CD1c-positive myeloid dendritic cell (primary cell): ENCODE measurements around the gene FGB.
"Not testable (repeated sequence)": the region's sequence is repeated elsewhere in the genome, so short reads cannot be mapped to it uniquely, and the experiment has no call there.

Experiments used
- DNase-seq: peaks from one replicate; pipeline ENCODE4 v3.0.0-alpha.2; 2016; ENCODE audit errors: extremely low spot score

Gene FGB

DNA sequence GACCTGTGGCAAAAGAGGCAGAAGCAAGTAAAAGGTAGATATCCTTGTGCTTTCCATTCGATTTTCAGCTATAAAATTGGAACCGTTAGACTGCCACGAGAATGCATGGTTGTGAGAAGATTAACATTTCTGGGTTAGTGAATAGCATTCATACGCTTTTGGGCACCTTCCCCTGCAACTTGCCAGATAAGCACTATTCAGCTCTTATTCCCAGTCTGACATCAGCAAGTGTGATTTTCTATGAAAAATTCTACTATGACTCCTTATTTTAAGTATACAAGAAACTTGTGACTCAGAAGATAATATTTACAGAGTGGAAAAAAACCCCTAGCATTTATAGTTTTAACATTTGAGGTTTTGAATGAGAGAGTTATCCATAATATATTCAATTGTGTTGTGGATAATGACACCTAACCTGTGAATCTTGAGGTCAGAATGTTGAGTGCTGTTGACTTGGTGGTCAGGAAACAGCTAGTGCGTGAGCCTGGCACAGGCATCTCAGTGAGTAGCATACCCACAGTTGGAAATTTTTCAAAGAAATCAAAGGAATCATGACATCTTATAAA lies 3.9 kb downstream of the FGB start:
- DNase-seq, result no peak

GRCh38 chr4:154569028-154569427 lies 6.2 kb downstream of the FGB start:
- DNase-seq, result no peak

GRCh38 chr4:154569584-154569983 lies 6.8 kb downstream of the FGB start:
- no peak for DNase-seq

GRCh38 chr4:154573190-154573870 lies 10.5 kb downstream of the FGB start:
- no peak for DNase-seq

DNA sequence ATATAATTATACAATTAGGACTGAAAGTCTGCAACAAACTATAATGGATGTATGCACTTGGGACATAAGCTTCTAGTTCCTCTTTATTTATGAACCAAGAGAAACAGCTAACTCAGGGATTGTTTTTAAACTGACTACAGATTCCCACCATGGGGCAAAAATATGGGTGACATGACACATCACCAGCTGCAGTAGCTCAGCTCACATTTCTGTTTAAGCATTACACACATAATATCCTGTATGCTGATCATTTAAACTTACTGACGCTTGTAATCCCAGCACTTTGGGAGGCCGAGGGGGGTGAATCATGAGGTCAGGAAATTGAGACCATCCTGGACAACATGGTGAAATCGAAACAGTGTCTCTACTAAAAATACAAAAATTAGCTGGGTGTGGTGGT lies 11.5 kb downstream of the FGB start:
- no peak for DNase-seq

DNA sequence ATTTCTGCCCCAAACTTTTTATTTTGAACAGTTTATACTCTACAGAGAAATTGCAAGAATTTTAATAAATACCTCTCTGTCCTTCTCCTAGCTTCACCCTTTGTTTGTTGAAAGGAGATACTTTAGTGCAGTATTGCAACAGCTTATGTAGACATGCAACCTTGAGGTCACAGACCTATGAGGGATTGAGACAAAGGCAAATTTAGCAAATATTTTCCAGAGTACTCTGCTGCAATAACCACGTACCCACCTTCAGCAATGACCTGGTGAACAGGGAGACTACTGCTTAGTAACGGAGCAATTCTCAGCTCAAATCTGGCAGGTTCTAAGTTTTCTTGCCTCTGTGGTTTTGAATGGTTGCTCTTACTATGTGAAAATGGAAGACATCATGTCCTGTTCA lies 14.5 kb downstream of the FGB start:
- no peak for DNase-seq

GRCh38 chr4:154578919-154579318 lies 16.1 kb downstream of the FGB start:
- DNase-seq, result no peak

GRCh38 chr4:154579927-154580326 lies 17.1 kb downstream of the FGB start:
- no peak for DNase-seq

GRCh38 chr4:154582723-154583122 lies 19.9 kb downstream of the FGB start:
- no peak for DNase-seq

GRCh38 chr4:154583230-154583629 lies 20.4 kb downstream of the FGB start:
- no peak for DNase-seq

DNA sequence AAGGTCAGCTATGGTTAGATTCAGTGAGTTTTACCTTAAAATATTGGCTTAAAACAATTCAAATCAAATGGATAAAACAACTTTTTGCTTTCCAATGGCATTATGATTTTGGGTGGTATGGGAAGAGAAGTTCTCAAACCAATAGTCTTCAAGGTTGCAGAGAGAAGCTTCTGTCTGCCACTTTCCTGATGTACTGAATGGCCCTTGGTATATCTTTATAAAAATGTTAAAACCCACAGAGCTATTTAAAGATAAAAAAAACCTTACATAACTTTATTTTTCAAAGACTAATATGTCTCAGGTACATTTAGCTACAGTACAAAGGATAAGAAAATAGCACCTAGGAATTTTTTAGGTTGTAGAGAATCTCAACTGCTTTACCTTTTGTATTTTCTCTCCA lies 20.9 kb downstream of the FGB start:
- no peak for DNase-seq

DNA sequence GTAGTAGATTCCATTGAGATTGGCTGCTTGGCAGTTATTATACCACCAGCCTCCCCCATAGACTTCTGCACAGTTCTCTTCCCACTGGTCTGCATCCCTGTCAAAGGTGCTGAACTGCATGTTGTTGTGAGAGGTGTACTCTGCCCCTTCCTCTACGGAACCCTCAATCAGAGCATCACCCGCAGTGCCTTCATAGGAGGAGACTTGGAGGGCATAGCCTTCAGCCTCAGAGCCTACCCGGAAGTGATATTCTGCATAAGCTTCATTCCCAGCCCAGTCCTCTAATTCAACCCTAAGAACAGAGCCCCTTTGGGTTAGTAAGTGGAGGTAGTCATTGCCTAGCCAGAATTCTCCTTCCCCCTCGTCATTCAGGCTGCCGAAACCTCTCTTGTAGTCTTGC lies 21.4 kb downstream of the FGB start:
- no peak for DNase-seq

DNA sequence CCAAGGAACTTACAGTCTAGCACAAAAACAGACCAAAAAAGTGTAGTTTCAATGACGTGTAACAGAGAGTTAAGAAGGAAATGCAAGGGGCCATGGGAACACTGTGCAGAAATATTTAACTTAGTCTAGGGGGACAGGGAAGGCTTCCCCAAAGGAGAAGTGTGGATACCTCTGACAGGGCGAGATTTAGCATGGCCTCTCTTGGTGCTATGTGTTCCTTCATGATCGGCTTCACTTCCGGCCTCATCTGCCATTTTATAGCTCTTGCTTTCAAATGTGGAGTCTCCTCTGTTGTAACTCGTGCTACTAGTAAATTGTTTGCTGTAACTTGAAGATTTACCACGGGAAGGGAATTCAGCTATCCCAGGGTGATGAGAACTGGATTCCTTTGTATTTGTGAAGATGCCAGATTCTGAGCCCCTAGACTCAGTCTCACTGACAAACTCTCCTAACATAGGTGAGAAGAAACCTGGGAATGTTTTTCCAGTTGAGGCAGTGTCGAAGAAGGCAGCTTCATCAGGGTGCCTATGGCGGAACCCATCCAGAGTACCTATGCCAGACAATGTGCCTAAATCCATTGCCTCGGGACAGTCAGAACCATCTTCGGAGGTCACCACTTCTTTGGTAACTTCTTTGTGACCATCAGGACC lies 22.7 kb downstream of the FGB start:
- no peak for DNase-seq

- no peak for DNase-seq
Measured at GRCh38 chr4:154586296-154587033, 23.7 kb downstream of the FGB start.

DNA sequence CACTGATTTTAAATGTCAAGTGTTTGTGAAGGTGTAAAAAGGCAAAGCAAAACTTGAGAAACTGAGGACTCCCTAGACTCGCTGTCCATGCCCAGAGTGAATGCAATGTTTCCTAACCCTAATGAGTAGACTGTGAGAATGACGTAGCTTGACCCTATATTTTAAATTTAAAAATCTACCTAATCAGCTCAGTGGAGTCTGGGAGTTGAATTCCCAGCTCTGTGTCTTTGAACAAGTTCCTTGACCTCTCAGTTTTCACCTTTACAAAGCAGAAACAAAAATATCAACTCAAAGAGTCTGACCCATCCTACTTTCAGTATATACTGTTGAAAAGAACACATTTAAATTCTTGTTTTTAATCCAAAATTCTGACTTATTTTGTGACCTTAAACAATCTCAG lies 25.4 kb downstream of the FGB start:
- DNase-seq, result no peak

GRCh38 chr4:154589296-154590197 lies 26.7 kb downstream of the FGB start:
- DNase-seq, result no peak

DNA sequence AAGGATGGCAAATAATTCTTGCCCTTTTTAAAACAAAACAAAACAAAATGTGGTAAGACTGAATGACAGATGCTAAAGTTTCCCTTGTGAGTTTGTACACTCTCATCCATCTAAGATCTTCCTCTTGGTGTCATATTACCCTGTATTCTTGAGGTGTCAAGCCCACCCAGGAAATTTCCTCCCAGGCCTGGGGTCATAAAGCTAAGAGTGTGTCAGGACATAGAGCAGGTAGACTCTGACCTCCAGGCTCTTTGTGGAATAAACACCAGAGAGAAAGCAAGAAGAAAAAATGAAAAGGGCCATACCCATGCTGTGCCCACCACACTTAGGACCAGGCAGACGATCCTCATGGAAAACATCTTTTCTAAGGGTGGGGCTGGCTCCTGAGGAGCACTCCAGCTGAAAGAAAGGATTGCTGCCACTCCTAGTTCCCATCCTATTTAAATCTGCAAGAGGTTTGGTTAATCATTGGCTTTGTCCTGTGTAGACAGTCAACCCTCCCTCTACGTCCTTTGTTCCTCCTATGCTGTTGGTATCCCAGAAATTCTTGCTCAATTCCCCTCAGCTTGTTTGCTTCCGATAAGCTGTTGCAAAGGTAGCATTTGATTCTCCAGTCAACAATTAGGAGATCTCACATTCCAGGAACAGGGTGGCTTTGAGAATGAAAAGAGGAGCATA lies 27.7 kb downstream of the FGB start, which contains the start of gene FGA:
TSS of gene FGA (minus strand) at position 414 of the 678 bp plus-strand sequence. CDS start at position 359, 55 bp downstream.
- DNase-seq, result no peak

DNA sequence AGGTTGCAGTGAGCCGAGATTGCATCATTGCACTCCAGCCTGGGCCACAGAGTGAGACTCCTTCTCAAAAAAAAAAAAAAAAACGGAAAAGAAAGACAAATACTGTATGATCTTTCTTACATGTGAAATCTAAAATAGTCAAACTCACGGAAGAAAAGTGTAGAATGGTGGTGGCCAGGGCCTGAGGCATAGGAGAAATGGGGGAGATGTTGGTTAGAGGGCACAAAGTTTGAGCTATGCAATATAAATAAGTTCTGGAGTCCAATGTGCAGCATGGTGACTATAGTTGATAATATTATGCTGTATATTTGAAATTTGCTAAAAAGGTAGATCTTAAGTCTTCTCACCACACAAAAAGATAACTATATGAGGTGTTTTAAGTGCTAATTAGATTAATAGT lies 29.1 kb downstream of the FGB start:
- DNase-seq, result no peak

GRCh38 chr4:154593868-154594267 lies 31.1 kb downstream of the FGB start:
- no peak for DNase-seq

DNA sequence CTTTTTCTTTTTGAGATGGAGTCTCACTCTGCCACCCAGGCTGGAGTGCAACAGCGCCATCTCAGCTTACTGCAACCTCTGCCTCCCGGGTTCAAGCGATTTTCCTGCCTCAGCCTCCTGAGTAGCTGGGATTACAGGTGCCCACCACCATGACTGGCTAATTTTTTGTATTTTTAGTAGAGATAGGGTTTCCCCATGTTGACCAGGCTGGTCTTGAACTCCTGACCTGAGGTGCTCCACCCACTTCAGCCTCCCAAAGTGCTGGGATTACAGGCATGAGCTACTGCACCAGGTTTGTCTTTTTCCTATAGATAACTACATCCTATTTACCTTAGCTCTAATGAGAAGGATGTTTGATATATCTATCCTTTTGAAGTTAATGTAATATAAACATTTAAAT lies 31.5 kb downstream of the FGB start:
- not testable (repeated sequence) for DNase-seq

- no peak for DNase-seq
Measured at GRCh38 chr4:154595807-154596206, 33.0 kb downstream of the FGB start.
